HepG2 (cell line): ENCODE data around the gene STX10. TPM values are rescaled to one million over a fixed set of nuclear protein-coding genes. Genes with fewer than 3 reads are reported as not detected.

Experiments used
- CCAR2 ChIP-seq: fragments of 200-400 bp; formaldehyde crosslinking; optimal IDR thresholded peaks from 2 replicates; pipeline ENCODE3; 2018; ENCODE audit warnings: low read depth, mild to moderate bottlenecking, low read length, moderate library complexity
- FOXC1 ChIP-seq: sonication (generic); formaldehyde crosslinking; IDR thresholded peaks from 2 replicates; pipeline ENCODE4 v1.8.0; 2022; ENCODE audit warnings: mild to moderate bottlenecking, missing genetic modification reagents, borderline replicate concordance
- MED1 ChIP-seq: sonication (generic); formaldehyde crosslinking; IDR thresholded peaks from 2 replicates; pipeline ENCODE4 v1.4.0; 2020; ENCODE audit warnings: missing genetic modification reagents
- REPIN1 ChIP-seq: sonication (generic); formaldehyde crosslinking; IDR thresholded peaks from 2 replicates; pipeline ENCODE4 v1.8.0; 2022; ENCODE audit warnings: missing genetic modification reagents, low read depth, mild to moderate bottlenecking, borderline replicate concordance
- SAFB2 ChIP-seq: sonication (generic); formaldehyde crosslinking; IDR thresholded peaks from 2 replicates; pipeline ENCODE4 v1.5.1; 2020; ENCODE audit warnings: missing genetic modification reagents, low read depth, mild to moderate bottlenecking, borderline replicate concordance
- SPEN ChIP-seq: sonication (generic); formaldehyde crosslinking; IDR thresholded peaks from 2 replicates; pipeline ENCODE4 v1.5.1; 2020; ENCODE audit warnings: low read depth, mild to moderate bottlenecking, missing genetic modification reagents
- SRSF1 ChIP-seq: fragments of 200-400 bp; formaldehyde crosslinking; optimal IDR thresholded peaks from 2 replicates; pipeline ENCODE3; 2017; ENCODE audit warnings: mild to moderate bottlenecking, low read depth, low read length, moderate library complexity
- SRY ChIP-seq: sonication (generic); formaldehyde crosslinking; IDR thresholded peaks from 2 replicates; pipeline ENCODE4 v1.8.0; 2022; ENCODE audit warnings: mild to moderate bottlenecking, missing genetic modification reagents
- TBX2 ChIP-seq: sonication (generic); formaldehyde crosslinking; IDR thresholded peaks from 2 replicates; pipeline ENCODE4 v1.5.0; 2020; ENCODE audit warnings: missing genetic modification reagents, mild to moderate bottlenecking, borderline replicate concordance
- ZMYM2 ChIP-seq: sonication (generic); formaldehyde crosslinking; IDR thresholded peaks from 2 replicates; pipeline ENCODE4 v1.8.0; 2022; ENCODE audit warnings: mild to moderate bottlenecking, missing genetic modification reagents
- ZNF451 ChIP-seq: sonication (generic); formaldehyde crosslinking; IDR thresholded peaks from 2 replicates; pipeline ENCODE4 v1.5.0; 2020; ENCODE audit warnings: mild to moderate bottlenecking, missing genetic modification reagents
- ZNF615 ChIP-seq: sonication (generic); formaldehyde crosslinking; IDR thresholded peaks from 2 replicates; pipeline ENCODE4 v1.5.0; 2020; ENCODE audit warnings: mild to moderate bottlenecking, missing genetic modification reagents, borderline replicate concordance
- polyA plus RNA-seq, 8 experiments: library from polyadenylated mRNA; depleted of rRNA in 3 of 8; stranded (reverse) in 7 of 8; unstranded in 1 of 8; fragments of >200 nt; fragmentation: Illumina TruSeq in 4 of 8; extraction: Trizol in 4 of 8; gene quantifications; 2 replicates each; pipeline versions ENCODE4 v1.2.1 to v1.2.3, GENCODE V29; 2011 to 2016; ENCODE audit warnings: low read depth in 4 of 8, missing spikeins in 1 of 8, mixed read lengths in 1 of 8; ENCODE audit not compliant: insufficient read depth in 1 of 8
- total RNA-seq, 5 experiments: library from RNA; depleted of rRNA; stranded (reverse); fragments of >200 nt; fragmentation: Illumina TruSeq; extraction: Trizol; gene quantifications; 2 replicates each; pipeline ENCODE4 v1.2.3, GENCODE V29; 2016; ENCODE audit warnings: low read depth in 1 of 5
- TF ChIP-seq, protein P1 (sequence below): sonication (generic); formaldehyde crosslinking; IDR thresholded peaks from 2 replicates; pipeline ENCODE4 v1.8.1; 2022; ENCODE audit warnings: low read depth, mild to moderate bottlenecking, missing genetic modification reagents
- TF ChIP-seq, protein P2 (sequence below): sonication (generic); formaldehyde crosslinking; IDR thresholded peaks from 2 replicates; pipeline ENCODE4 v1.4.0; 2020; ENCODE audit warnings: missing genetic modification reagents
- TF ChIP-seq, protein P3 (sequence below): sonication (generic); formaldehyde crosslinking; IDR thresholded peaks from 2 replicates; pipeline ENCODE4 v1.4.0; 2020; ENCODE audit warnings: missing genetic modification reagents, borderline replicate concordance

STX10 gene
- total and polyA plus RNA-seq, 2 of the 13 experiments (the other 11 are each of a cell fraction or from before 2014, with no cell fraction given) = 47.9 to 66.4 TPM

DNA sequence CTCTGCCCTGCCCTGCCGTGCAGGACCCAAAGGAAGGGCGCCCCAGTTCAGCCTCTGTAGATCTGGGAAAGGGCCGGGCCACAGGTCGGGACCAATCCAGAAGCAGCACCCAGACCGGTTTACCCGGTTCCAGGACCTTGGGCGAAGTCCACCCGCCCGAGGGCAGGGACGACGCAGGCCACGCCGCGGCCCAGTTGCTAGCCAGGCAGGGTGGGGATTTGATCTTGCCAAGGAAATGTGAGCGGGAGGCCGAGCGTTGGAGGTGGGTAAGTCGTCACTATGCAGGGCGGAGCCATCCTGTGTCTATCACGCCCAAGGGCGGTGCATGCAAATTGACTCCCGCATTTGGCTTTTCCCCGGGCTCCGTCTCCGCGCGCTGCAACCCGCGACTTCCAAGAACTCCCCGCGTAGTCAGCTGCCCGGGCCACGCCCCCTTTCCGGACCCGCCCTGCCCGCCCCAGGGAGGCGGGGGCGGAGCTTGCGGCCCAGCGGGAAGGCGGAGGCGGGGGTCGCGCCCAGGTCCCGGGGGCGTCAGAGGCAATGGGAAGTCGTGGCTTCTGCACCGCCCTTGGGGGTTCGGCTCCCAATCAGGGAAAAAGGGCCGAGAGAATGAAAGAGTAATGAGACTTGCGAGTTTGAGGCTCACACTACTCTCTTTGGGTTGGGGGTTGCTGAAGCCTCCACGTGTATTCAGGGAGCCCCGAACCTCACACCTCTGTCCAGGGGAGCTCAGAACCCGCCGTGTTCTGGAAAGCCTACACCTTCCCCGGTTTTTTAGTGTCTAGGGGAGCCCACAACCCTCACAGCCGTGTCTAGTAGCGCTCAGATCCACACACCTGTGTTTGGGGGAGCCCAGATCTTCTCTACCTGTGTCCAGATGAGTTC, 12.8 kb upstream of the STX10 start (continued):
- TF ChIP-seq, protein P1, sequence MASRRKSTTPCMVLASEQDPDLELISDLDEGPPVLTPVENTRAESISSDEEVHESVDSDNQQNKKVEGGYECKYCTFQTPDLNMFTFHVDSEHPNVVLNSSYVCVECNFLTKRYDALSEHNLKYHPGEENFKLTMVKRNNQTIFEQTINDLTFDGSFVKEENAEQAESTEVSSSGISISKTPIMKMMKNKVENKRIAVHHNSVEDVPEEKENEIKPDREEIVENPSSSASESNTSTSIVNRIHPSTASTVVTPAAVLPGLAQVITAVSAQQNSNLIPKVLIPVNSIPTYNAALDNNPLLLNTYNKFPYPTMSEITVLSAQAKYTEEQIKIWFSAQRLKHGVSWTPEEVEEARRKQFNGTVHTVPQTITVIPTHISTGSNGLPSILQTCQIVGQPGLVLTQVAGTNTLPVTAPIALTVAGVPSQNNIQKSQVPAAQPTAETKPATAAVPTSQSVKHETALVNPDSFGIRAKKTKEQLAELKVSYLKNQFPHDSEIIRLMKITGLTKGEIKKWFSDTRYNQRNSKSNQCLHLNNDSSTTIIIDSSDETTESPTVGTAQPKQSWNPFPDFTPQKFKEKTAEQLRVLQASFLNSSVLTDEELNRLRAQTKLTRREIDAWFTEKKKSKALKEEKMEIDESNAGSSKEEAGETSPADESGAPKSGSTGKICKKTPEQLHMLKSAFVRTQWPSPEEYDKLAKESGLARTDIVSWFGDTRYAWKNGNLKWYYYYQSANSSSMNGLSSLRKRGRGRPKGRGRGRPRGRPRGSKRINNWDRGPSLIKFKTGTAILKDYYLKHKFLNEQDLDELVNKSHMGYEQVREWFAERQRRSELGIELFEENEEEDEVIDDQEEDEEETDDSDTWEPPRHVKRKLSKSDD (CRISPR knock-in tag) = 0 out of 2 replicates have a peak, but pooled peaks have one; percentile 80
- TF ChIP-seq REPIN1 (CRISPR knock-in tag) (peak; percentile 89; the same call in 1 of the 2 replicates), SAFB2 (CRISPR knock-in tag) (no peak; the same call in 1 of the 2 replicates), SRY (peak; percentile 40; the same call in 1 of the 2 replicates), ZNF451 (CRISPR knock-in tag) (no peak), SPEN (CRISPR knock-in tag) (peak; percentile 88), FOXC1 (CRISPR knock-in tag) (peak; percentile 42; the same call in 1 of the 2 replicates), ZMYM2 (peak; percentile 99), CCAR2 (peak; percentile 4), ZNF615 (CRISPR knock-in tag) (no peak), TBX2 (CRISPR knock-in tag) (peak; percentile 89), MED1 (CRISPR knock-in tag) (peak; percentile 86), SRSF1 (peak; percentile 63)
- TF ChIP-seq, protein P2, sequence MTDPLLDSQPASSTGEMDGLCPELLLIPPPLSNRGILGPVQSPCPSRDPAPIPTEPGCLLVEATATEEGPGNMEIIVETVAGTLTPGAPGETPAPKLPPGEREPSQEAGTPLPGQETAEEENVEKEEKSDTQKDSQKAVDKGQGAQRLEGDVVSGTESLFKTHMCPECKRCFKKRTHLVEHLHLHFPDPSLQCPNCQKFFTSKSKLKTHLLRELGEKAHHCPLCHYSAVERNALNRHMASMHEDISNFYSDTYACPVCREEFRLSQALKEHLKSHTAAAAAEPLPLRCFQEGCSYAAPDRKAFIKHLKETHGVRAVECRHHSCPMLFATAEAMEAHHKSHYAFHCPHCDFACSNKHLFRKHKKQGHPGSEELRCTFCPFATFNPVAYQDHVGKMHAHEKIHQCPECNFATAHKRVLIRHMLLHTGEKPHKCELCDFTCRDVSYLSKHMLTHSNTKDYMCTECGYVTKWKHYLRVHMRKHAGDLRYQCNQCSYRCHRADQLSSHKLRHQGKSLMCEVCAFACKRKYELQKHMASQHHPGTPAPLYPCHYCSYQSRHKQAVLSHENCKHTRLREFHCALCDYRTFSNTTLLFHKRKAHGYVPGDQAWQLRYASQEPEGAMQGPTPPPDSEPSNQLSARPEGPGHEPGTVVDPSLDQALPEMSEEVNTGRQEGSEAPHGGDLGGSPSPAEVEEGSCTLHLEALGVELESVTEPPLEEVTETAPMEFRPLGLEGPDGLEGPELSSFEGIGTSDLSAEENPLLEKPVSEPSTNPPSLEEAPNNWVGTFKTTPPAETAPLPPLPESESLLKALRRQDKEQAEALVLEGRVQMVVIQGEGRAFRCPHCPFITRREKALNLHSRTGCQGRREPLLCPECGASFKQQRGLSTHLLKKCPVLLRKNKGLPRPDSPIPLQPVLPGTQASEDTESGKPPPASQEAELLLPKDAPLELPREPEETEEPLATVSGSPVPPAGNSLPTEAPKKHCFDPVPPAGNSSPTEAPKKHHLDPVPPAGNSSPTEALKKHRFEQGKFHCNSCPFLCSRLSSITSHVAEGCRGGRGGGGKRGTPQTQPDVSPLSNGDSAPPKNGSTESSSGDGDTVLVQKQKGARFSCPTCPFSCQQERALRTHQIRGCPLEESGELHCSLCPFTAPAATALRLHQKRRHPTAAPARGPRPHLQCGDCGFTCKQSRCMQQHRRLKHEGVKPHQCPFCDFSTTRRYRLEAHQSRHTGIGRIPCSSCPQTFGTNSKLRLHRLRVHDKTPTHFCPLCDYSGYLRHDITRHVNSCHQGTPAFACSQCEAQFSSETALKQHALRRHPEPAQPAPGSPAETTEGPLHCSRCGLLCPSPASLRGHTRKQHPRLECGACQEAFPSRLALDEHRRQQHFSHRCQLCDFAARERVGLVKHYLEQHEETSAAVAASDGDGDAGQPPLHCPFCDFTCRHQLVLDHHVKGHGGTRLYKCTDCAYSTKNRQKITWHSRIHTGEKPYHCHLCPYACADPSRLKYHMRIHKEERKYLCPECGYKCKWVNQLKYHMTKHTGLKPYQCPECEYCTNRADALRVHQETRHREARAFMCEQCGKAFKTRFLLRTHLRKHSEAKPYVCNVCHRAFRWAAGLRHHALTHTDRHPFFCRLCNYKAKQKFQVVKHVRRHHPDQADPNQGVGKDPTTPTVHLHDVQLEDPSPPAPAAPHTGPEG = peak; percentile 96
- TF ChIP-seq, protein P3, sequence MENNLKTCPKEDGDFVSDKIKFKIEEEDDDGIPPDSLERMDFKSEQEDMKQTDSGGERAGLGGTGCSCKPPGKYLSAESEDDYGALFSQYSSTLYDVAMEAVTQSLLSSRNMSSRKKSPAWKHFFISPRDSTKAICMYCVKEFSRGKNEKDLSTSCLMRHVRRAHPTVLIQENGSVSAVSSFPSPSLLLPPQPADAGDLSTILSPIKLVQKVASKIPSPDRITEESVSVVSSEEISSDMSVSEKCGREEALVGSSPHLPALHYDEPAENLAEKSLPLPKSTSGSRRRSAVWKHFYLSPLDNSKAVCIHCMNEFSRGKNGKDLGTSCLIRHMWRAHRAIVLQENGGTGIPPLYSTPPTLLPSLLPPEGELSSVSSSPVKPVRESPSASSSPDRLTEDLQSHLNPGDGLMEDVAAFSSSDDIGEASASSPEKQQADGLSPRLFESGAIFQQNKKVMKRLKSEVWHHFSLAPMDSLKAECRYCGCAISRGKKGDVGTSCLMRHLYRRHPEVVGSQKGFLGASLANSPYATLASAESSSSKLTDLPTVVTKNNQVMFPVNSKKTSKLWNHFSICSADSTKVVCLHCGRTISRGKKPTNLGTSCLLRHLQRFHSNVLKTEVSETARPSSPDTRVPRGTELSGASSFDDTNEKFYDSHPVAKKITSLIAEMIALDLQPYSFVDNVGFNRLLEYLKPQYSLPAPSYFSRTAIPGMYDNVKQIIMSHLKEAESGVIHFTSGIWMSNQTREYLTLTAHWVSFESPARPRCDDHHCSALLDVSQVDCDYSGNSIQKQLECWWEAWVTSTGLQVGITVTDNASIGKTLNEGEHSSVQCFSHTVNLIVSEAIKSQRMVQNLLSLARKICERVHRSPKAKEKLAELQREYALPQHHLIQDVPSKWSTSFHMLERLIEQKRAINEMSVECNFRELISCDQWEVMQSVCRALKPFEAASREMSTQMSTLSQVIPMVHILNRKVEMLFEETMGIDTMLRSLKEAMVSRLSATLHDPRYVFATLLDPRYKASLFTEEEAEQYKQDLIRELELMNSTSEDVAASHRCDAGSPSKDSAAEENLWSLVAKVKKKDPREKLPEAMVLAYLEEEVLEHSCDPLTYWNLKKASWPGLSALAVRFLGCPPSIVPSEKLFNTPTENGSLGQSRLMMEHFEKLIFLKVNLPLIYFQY (CRISPR knock-in tag) = peak; percentile 99
